HG03103 (cell line): Measurements from ENCODE around the gene LEFTY2.
"Not testable (repeated sequence)": the region's sequence is repeated elsewhere in the genome, so short reads cannot be mapped to it uniquely, and the experiment has no call there.

Experiments
- ATAC-seq: cut with Tn5 transposase; IDR thresholded peaks from one replicate; pipeline ENCODE4 v1.9.1; 2021; ENCODE audit warnings: low read depth; ENCODE audit not compliant: unreplicated experiment

Gene LEFTY2

DNA sequence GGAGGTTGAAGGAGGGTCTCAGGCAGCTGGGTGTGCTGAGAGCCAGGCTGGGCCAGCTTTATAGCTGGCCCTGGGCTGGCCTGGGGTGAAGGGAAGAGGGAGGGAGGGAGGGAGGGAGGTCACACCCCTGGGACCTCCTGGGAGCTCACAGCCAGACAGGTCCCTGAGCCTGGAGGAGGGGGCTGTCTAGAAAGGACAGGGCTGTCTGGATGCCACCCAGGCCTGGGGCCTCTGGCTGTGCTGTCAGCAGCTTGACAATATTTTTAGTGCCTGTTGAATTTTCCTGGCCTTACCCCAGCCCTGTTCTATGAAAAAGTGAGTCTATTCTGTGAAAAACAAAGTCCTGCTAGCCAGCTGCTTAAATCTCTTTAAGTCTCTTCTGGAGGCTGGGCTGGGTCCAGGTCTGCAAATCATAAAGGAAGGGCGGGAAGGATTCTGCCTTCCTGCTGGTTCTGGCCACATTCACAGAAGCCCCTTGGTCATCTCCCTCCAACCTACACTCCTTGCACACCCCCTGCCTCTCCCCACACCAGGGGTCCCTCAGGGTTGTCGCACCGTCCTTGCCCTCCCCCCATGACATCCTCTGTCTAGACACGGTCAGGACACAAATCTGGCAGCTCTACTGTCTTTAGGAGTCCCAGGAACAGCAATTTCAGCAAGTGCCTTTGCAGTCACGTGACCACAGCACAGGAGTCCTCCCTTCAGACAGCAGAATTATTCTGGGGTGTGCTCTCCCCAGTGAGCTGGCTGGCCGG lies at the start of gene LEFTY2:
Gene LEFTY2 (minus strand): TSS at position 34 of the 755 bp plus-strand sequence. CDS start 80 bp downstream, outside the sequence.
- no peak for ATAC-seq

DNA sequence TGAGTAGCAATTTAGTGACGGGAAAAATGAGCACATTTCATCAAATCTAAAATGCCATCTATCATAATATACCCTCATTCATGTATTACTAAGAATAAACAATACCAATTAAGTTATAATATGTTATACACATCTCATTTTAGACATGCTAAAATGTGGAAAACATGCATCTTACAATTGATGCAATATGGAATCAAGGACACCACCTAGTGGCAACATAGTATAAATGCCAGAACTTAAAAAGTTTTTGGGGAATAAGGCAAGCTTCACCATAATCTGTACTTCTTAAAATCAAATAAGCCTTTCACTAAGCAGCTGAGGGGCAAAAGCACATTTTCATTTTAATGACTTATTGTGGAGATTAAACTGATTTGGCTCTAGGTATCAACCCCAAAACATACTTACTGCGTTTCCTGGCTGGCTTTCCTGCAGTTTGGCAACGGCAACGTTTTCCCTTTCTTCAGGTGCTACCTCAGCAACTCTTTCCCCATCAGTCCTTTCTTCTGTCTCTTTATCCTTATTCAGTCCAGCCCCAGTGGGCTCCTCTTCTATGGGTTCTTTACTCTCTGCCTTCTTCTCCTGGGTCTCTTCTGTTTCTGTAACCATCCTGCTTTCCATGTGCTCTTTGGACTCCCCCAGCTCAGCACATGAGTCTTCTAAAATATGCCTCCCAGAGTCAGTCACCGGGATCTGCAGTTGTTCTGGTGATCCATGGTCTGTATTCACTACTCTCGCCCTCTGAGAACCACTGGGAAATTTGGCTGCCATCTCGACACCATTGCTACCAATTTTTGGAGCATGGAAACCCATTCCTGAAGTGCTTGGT lies 46.7 kb upstream of the LEFTY2 start:
- no peak for ATAC-seq

DNA sequence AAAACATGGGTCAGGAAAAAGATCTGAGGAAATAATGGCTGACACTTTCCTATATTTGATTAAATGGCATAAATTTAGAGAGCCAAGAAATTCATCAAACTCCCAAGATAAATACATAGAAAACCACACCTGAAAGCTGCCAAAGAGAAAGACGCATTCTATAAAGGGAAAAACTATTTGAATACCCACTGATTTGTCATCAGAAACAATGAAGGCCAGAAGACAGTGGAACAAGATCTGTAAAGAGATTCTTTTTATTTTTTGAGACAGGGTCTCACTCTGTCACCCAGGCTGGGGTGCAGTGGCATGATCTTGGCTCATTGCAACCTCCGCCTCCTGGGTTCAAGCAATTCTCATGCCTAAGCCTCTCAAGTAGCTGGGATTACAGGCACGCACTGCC lies 40.7 kb upstream of the LEFTY2 start:
- no peak for ATAC-seq

DNA sequence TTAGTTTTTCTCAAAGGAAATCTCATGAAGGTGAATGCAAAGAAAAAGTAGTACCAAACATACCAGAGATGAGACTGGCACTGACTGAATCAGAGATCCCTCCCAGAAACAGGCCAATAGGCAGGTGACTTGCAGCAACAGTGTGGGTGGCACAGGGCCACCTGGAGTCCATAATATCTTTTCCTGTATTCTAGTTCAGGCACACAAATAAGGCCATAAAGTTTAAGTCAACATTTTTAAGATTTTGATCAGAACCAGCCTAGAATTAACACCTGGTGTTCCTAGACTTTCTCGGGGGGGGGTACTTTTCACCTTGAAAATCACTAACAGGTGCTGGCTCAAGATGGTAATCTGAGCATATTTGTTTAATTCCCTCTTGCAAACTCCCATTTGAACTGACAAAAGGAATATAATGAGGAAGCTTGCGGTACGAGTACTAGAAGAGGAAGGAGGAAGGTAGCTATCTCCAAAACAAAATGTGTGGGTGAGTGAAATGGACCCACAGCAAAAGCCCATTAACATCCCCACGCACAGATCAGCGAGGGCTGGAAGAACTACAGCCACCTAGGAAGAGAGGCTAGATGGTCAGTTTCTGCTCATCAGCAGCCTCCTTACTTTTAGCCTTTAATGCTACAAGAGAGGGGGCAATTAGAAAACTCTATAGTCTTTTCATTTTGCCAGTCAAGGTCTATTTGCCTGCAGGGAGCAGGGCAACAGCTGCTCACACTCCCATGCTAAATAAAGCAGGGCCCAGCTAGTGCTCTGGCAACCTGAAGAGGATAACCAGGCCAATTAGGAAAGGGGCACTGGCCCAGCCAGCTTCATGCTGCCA lies 39.2 kb upstream of the LEFTY2 start:
- ATAC-seq: no peak

GRCh38 chr1:225979421-225979820 lies 38.4 kb upstream of the LEFTY2 start:
- no peak for ATAC-seq

DNA sequence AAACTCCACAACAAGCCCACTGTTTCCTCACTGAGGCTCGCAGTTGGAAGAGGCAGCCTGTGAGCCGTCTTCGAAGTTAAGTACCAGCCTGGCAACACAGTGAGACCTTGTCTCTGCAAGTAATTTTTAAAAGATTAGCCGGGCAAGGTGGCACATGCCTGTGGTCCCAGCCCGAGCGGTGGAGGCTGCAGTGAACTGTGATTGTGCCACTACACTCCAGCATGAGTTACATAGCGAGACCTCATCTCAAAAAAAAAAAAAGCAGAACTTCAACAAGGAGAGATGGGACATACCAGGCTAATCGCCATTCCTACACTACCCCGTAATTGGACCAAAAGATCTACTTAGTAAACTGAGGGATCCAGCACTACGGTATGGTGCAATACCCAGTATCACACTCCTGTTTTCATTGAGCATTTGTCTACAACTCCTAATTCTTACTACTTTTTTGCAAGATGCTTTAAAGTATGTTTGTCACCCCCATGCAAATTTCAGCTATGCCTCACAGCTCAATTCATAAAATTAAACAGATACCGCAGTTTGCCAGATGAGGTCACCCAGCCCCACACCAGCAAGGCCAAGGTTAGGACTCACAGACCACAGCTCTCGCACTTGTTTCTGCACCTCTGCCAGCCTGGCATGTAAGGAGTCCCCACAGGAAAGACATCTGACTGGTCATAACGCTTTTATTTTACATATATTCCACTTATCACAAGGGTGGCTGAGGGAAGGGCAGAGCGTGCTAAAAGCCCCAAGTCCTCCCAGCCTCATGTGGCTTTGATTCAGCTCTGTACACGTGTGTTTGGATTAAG lies 37.1 kb upstream of the LEFTY2 start:
- ATAC-seq: no peak

- ATAC-seq: not testable (repeated sequence)
Measured at GRCh38 chr1:225975146-225975545, 34.1 kb upstream of the LEFTY2 start.

DNA sequence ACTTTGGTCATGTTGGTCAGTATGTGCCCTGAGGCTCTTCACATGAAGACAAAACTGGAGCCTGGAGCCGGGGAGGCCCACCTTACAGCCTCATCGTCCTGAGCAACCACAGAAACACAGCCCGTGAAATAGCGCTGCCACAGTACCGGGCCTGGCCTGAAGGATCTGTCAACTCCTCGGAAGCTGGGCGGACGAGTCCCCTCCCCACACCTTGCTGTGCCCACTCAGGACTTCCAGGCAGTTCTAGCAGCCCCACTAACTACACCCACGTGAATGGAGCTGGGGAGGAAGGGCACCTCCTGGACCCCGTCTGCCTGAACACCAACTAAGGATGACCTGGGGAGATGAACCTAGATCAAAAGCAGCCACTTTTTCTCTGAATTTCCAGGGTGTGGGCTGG lies 33.4 kb upstream of the LEFTY2 start:
- no peak for ATAC-seq

GRCh38 chr1:225973158-225973557 lies 32.1 kb upstream of the LEFTY2 start:
- no peak for ATAC-seq

DNA sequence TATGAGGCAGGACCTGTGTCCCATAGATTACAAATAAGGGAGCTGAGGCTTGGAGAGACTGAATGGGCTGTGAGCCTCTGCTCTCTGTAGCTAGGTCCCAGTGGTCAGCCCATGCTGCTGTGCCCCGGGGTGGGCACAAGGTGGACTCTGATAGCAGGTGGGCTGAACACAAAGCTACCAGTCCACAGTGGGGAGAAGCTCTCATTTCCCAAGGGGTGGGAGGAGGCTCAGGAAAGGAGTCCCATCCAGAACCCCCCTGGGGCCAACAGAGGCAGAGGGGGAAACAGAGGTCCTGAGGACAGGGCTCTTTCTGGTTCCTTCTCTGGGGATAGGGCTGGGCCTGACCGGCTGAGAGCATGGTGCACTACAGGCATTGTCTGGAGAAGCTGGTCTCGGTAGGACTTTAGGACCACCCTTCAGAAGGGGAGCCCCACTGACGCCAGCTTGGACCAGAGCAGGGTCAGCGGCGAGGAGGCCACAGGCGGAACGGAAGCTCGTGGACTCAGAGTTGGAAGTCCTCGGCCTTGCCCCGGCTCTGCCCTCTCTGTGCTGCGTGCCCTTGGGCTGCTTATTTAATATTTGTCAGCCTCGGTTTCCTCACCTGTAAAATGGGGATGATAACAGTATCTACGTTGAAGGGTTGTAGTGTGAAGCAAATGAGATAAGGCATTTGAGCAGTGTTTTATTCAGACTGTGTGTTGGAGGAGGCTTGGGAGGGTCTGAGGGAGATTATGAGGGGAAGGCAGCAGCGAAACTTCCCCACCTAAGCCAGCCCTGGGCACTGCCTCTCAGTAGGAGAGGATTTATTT lies 31.5 kb upstream of the LEFTY2 start:
- ATAC-seq: no peak

DNA sequence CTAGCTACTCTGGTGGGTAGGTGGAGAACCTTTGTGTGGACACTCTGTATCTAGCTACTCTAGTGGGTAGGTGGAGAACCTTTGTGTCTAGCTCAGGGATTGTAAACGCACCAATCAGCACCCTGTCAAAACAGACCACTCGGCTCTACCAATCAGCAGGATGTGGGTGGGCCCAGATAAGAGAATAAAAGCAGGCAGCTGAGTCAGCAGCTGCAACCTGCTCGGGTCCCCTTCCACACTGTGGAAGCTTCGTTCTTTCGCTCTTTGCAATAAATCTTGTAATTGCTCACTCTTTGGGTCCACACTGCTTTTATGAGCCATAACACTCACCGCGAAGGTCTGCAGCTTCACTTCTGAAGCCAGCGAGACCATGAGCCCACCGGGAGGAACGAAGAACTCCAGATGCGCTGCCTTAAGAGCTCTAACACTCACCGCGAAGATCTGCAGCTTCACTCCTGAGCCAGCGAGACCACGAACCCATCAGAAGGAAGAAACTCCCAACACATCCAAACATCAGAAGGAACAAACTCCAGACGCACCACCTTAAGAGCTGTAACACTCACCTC lies 29.7 kb upstream of the LEFTY2 start:
- ATAC-seq: not testable (repeated sequence)

- ATAC-seq: not testable (repeated sequence)
Measured at GRCh38 chr1:225969751-225970150, 28.7 kb upstream of the LEFTY2 start.

DNA sequence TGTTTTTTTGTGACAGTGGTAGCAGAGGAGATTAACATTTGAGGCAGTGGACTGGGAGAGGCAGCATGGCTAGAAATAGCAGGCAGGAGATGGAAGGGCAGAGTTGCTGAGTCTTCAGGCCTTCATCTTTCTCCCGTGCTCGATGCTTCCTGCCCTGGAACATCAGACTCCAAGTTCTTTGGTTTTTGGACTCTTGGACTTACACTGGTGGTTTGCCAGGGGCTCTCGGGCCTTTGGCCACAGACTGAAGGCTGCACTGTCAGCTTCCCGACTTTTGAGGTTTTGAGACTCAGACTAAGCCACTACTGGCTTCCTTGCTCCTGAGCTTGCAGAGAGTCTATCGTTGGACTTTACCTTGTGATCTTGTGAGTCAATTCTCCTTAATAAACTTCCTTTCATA lies 24.2 kb upstream of the LEFTY2 start:
- ATAC-seq: no peak

DNA sequence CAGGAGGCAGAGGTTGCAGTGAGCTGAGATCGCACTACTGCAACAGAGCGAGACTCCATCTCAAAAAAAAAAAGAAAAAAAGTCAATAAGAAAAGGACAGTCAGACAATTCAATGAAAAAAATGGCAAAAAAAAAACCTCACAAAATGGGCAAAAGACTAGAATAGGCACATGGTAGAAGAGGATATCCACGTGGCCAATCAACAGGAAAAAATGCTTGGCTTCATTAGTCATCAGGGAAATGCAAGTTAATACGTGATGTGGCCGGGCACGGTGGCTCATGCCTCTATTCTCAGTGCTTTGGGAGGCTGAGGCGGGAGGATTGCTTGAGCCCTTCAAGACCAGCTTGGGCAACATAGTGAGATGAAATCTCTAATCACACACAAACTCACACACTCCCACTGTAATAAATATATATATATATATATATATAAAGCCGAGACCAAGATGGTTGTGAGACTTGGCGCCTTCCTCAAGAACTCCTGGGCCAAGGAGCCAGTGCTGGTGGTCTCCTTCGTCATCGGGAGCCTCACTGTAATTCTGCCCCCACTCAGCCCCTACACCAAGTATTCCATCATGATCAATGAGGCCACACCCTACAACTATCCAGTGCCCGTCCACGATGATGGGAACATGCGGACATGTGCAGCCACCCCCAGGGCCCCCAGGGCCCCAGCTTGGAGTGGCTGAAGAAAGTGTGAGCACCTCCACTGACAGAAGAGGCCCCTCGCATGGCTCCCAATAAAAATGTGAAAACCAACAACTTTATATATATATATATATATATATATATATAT lies 22.9 kb upstream of the LEFTY2 start:
- no peak for ATAC-seq

DNA sequence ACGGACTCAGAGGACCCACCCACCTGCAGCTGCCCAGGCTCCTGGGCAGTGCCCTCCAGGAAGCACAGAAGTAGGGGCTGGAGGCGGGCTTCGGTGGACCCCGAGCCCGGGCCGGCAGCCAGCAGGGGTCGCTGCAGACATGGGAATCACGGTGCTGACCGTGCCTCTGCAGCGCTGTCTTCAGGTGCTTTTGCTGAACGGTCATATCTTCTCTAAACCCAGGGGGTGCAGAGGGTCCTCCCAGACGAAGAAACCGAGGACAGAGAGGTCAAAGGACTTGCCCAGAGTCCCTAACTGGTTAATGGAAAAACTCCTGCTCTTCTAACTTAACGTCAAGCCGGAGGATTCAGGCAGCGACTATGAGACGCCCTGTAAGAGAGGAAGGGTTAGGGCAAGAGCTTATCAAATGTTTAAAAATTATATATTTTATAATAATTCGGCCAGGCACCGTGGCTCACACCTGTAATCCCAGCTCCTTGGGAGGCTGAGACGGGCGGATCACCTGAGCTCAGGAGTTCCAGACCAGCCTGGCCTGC lies 21.5 kb upstream of the LEFTY2 start:
- peak; percentile 67 for ATAC-seq

GRCh38 chr1:225961659-225962439 lies 20.8 kb upstream of the LEFTY2 start:
- no peak for ATAC-seq

- ATAC-seq: no peak
Measured at GRCh38 chr1:225958041-225958440, 17.0 kb upstream of the LEFTY2 start.
